Measurements from ENCODE around the gene MKLN1. TPM values are rescaled to one million over a fixed set of nuclear protein-coding genes. Genes with fewer than 3 reads are reported as not detected.

MKLN1 gene
- total and polyA plus RNA-seq, 2 of the 4 experiments (the other 2 are of a cell fraction): 17.5 to 52.0 TPM

DNA sequence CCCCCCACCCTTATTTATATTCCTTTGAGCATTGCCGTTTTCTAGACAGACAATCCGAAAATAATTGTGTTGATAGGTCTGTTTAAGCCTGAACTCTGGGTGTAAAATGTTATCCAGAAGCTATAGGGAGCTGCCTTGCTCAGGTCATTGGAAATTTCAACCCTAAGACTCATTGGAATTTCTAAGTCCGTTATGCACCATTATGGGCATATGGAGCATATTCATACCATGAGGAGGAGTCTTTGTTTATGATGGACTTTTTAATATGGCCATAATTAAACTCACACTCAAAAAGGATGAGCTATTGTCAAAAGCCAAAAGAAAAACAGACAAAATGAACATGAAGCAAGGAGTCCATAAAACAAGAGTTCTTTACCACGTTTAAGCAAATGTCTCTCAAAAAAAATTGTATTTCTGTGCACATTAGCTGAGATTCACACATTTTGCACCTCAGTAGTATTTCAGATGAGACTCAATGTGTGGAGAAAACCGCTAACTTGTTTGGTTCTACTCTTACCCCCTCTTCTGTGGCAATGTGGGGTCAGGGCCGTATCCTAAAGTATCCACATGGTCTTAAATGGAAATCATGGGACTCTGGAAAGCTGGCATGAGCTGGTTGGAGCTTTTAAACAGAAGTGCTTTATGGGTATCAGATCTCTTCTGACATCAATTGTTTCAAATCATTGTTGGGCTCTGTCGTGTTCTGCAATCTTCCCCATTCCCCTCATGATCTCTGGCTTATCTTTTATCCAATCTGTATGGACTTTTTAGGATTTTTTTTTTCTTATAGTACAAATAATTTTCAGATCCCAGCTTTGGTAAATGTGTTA is 168.2 kb downstream of the MKLN1 start:
- POLR2A ChIA-PET (ENCODE audit: unreplicated experiment): no interaction called here
- Histone ChIP-seq H2BK15ac (ENCODE audit: low read depth, low read length) (no peak overlapping the region), H3K9me3 (ENCODE audit: control insufficient read depth, insufficient read depth, low read length) (no peaks in the 10 kb centered on the region), H2BK20ac (ENCODE audit: low read depth, low read length) (no peak overlapping the region), H4K8ac (ENCODE audit: low read depth in 2 of 2, low read length in 2 of 2) (no peak overlapping the region), H3K14ac (replicated peaks; ENCODE audit: low read depth, low read length) (no peak overlapping the region), H2AK9ac (replicated peaks; ENCODE audit: low read depth, low read length, poor library complexity) (no peak overlapping the region), H3K18ac (ENCODE audit: low read depth, low read length) (no peak overlapping the region), H3K36me3 (ENCODE audit: control insufficient read depth, insufficient read depth, low read length) (peaks cover 5% of the 10 kb centered on the region), H3K23ac (ENCODE audit: low read depth, low read length) (no peak overlapping the region), H3K4me2 (ENCODE audit: low read depth, low read length) (no peak overlapping the region), H4K20me1 (ENCODE audit: insufficient read depth, low read length) (no peaks in the 10 kb centered on the region), H3K27ac (ENCODE audit: insufficient read depth, low read length) (no peak overlapping the region), H2AFZ (replicated peaks; ENCODE audit: low read length, poor library complexity) (no peak overlapping the region), H3K79me1 (ENCODE audit: low read depth in 1 of 2, low read length in 2 of 2) (peaks cover 0 to 9% of the 10 kb centered on the region in 2 experiments; a peak in 3 of 4 replicates), H2BK5ac (ENCODE audit: low read depth, low read length, poor library complexity, severe bottlenecking) (no peak overlapping the region), H2AK5ac (ENCODE audit: low read depth, low read length) (no peak overlapping the region), H2BK120ac (ENCODE audit: low read depth, low read length) (no peak overlapping the region), H3K4ac (ENCODE audit: low read depth, low read length) (no peak overlapping the region), H4K91ac (ENCODE audit: insufficient read depth, low read depth, low read length) (no peak overlapping the region), H3K4me1 (ENCODE audit: control insufficient read depth, insufficient read depth, low read length) (peaks cover 9% of the 10 kb centered on the region; the same call in 1 of the 2 replicates), H3K56ac (ENCODE audit: extremely low read depth, insufficient read depth, low read length) (no peak overlapping the region), H4K5ac (ENCODE audit: low read depth, low read length) (no peak overlapping the region), H3K9ac (ENCODE audit: low read depth, low read length) (no peak overlapping the region), H3K9me1 (ENCODE audit: insufficient read depth, low read length) (peaks cover 7% of the 10 kb centered on the region; the same call in 1 of the 2 replicates), H3K4me3 (ENCODE audit: insufficient read depth, low read depth, low read length) (no peak overlapping the region), H3K27me3 (ENCODE audit: control insufficient read depth, insufficient read depth, low read length) (no peaks in the 10 kb centered on the region)
- DNase-seq (no peak), ATAC-seq (ENCODE audit: low read depth) (no peak)
- no CpG with 5 or more reads among the region's 7 CpGs for WGBS, 2 experiments (ENCODE audit: extremely low coverage in 2 of 2, insufficient read length in 1 of 2)
- intact Hi-C loops (cut with micrococcal nuclease): no loop called here
- in situ Hi-C loops (cut with MboI; ENCODE audit: low sequenced_read_pairs): no loop called here
- no TSS peak for BruUV-seq (replicated peaks)
- dilution Hi-C loops (cut with HindIII; ENCODE audit: low sequenced_read_pairs, unreplicated experiment): no loop called here
- CTCF ChIA-PET: no interaction called here
- TF ChIP-seq, protein P1, sequence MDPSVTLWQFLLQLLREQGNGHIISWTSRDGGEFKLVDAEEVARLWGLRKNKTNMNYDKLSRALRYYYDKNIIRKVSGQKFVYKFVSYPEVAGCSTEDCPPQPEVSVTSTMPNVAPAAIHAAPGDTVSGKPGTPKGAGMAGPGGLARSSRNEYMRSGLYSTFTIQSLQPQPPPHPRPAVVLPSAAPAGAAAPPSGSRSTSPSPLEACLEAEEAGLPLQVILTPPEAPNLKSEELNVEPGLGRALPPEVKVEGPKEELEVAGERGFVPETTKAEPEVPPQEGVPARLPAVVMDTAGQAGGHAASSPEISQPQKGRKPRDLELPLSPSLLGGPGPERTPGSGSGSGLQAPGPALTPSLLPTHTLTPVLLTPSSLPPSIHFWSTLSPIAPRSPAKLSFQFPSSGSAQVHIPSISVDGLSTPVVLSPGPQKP (IDR thresholded peaks at IDR 0.05; ENCODE audit: borderline replicate concordance, low read depth, low read length): no peak
- TF ChIP-seq MAZ (IDR thresholded peaks at IDR 0.05; ENCODE audit: borderline replicate concordance, low read depth, low read length) (no peak), MAFK (IDR thresholded peaks at IDR 0.05; ENCODE audit: low read depth, low read length) (no peak), SMC3 (IDR thresholded peaks at IDR 0.05; ENCODE audit: low read depth, low read length) (no peak), FOS (IDR thresholded peaks at IDR 0.05; ENCODE audit: low read depth, low read length) (no peak), MXI1 (IDR thresholded peaks at IDR 0.05; ENCODE audit: borderline replicate concordance, low read depth, low read length) (no peak), POLR2A (IDR thresholded peaks at IDR 0.05; ENCODE audit: low read depth, low read length) (no peak), BHLHE40 (IDR thresholded peaks at IDR 0.05; ENCODE audit: low read depth, low read length) (no peak), NFE2L2 (IDR thresholded peaks at IDR 0.05; ENCODE audit: low read depth, low read length) (no peak), CHD1 (IDR thresholded peaks at IDR 0.05; ENCODE audit: low read depth, low read length) (no peak), RAD21 (IDR thresholded peaks at IDR 0.05; ENCODE audit: low read length) (no peak), CEBPB (IDR thresholded peaks at IDR 0.05; ENCODE audit: low read depth, low read length) (no peak), RFX5 (IDR thresholded peaks at IDR 0.05; ENCODE audit: low read depth, low read length) (no peak)
- TF ChIP-seq, protein P2, sequence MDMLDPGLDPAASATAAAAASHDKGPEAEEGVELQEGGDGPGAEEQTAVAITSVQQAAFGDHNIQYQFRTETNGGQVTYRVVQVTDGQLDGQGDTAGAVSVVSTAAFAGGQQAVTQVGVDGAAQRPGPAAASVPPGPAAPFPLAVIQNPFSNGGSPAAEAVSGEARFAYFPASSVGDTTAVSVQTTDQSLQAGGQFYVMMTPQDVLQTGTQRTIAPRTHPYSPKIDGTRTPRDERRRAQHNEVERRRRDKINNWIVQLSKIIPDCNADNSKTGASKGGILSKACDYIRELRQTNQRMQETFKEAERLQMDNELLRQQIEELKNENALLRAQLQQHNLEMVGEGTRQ (IDR thresholded peaks at IDR 0.05; ENCODE audit: low read depth, low read length): no peak
- TF ChIP-seq, protein P3, sequence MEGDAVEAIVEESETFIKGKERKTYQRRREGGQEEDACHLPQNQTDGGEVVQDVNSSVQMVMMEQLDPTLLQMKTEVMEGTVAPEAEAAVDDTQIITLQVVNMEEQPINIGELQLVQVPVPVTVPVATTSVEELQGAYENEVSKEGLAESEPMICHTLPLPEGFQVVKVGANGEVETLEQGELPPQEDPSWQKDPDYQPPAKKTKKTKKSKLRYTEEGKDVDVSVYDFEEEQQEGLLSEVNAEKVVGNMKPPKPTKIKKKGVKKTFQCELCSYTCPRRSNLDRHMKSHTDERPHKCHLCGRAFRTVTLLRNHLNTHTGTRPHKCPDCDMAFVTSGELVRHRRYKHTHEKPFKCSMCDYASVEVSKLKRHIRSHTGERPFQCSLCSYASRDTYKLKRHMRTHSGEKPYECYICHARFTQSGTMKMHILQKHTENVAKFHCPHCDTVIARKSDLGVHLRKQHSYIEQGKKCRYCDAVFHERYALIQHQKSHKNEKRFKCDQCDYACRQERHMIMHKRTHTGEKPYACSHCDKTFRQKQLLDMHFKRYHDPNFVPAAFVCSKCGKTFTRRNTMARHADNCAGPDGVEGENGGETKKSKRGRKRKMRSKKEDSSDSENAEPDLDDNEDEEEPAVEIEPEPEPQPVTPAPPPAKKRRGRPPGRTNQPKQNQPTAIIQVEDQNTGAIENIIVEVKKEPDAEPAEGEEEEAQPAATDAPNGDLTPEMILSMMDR (conservative IDR thresholded peaks at IDR 0.05; ENCODE audit: low read depth, low read length): no peak
